K562 (cell line): ENCODE data around the gene IMP4. TPM values are rescaled to one million over a fixed set of nuclear protein-coding genes. Genes with fewer than 3 reads are reported as not detected.

Experiments
- DDX20 ChIP-seq: fragments of 450-650 bp; IDR thresholded peaks from 2 replicates; pipeline ENCODE4 v1.6.1; 2016; ENCODE audit warnings: missing genetic modification characterization, low read depth, mild to moderate bottlenecking, missing compliant biosample characterization, moderate library complexity
- EHMT2 ChIP-seq: fragments of 450-650 bp; IDR thresholded peaks from 2 replicates; pipeline ENCODE4 v1.6.1; 2018; ENCODE audit warnings: antibody characterized with exemption
- NR2C2 ChIP-seq, 2 experiments: fragments of 200-800 bp in 1 of 2; sonication (Bioruptor generic) in 1 of 2; sonication (generic) in 1 of 2; formaldehyde crosslinking in 1 of 2; IDR thresholded peaks; 2 replicates each; pipeline versions ENCODE4 v1.6.1 to v1.8.0; 2016 to 2022; ENCODE audit warnings: mild to moderate bottlenecking in 1 of 2, missing compliant biosample characterization in 1 of 2, missing genetic modification characterization in 1 of 2, missing genetic modification reagents in 1 of 2
- RNF219 ChIP-seq: fragments of 250-450 bp; sonication (Bioruptor Pico); IDR thresholded peaks from 2 replicates; pipeline ENCODE4 v1.5.0; 2022; ENCODE audit warnings: mild to moderate bottlenecking
- ZNF282 ChIP-seq: sonication (generic); formaldehyde crosslinking; IDR thresholded peaks from 2 replicates; pipeline ENCODE4 v1.8.1; 2023; ENCODE audit warnings: missing genetic modification reagents
- polyA plus RNA-seq, 8 experiments: library from polyadenylated mRNA; depleted of rRNA in 4 of 8; stranded (reverse) in 5 of 8; unstranded in 3 of 8; fragments of >200 nt; fragmentation: Nextera tagmentation in 2 of 8; fragmentation: Illumina TruSeq in 1 of 8; extraction: Ambion mirVana in 2 of 8; extraction: Trizol in 1 of 8; gene quantifications; 2 replicates each; pipeline versions ENCODE4 v1.2.1 to v1.2.3, GENCODE V29; 2011 to 2014; ENCODE audit warnings: inconsistent platforms in 1 of 8, missing spikeins in 1 of 8
- total RNA-seq, 7 experiments: library from RNA; depleted of rRNA in 6 of 7; stranded (reverse); fragments of >200 nt in 6 of 7; fragmentation: Illumina TruSeq in 2 of 7; extraction: Trizol in 2 of 7; gene quantifications; 2 replicates each; pipeline versions ENCODE4 v1.2.1 to v1.2.3, GENCODE V29; 2011 to 2021; ENCODE audit warnings: low replicate concordance in 1 of 7
- TF ChIP-seq, protein P1 (sequence below): fragments of 200-600 bp; sonication (generic); IDR thresholded peaks from one replicate; pipeline ENCODE4 v1.6.1; 2012; ENCODE audit warnings: mild to moderate bottlenecking, low read depth, low read length, inconsistent platforms
- TF ChIP-seq, protein P2 (sequence below), 2 experiments: fragments of 450-650 bp; IDR thresholded peaks; 2 replicates each; pipeline ENCODE4 v1.6.1; 2018; ENCODE audit warnings: mild to moderate bottlenecking in 2 of 2, low read depth in 1 of 2; ENCODE audit not compliant: partially characterized antibody in 2 of 2

IMP4 gene
- total and polyA plus RNA-seq, 9 of the 15 experiments (the other 6 are each of a cell fraction or from before 2014, with no cell fraction given): 35.4 to 209 (median 100.0) TPM

DNA sequence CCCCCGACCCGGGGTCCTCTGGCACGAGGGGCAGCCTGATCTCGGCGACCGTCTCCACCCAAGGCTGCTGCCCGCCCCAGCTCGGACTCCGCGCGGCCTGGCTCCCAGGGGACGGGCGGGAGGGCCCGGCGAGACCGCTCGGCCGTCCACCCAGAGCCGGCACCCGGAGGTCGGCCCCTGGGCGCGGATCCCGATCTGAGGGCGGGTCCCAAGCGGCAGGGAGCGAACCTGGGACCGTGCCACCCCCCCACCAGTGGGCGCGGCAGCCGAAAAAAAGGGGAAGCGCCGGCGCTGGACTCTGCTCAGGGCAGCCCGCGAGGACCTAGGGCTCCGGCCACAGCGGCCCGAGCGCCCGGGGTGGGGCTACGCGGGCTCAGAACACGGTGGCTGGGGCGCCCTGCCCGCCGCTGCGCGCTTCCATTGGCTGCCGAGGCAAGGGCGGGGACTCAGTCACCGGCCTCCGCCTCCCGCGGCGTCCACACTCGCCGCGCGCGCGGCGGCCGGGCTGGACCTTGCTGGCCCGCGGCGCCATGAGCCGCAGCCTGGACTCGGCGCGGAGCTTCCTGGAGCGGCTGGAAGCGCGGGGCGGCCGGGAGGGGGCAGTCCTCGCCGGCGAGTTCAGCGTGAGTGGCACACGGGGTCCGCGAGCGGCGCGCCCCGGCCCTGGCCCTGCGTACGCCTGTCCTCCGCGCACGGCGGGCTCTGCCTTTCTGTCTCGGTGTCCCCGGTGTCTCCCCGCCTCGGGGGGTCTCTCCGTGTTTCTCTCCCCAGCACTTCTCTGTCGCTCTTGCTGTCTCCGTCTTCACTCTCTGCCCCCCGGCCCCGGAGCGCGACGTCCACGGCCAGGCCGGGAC lies 13.1 kb downstream of the IMP4 start, which contains the start of gene PTPN18 (continued):
- no peak for TF ChIP-seq NR2C2 (CRISPR knock-in tag; IDR thresholded peaks at IDR 0.05)
- peak; percentile 23; the same call in 1 of the 2 replicates for TF ChIP-seq NR2C2 (tag; IDR thresholded peaks at IDR 0.05)
- no peak; the same call in 1 of the 2 replicates for TF ChIP-seq ZNF282 (CRISPR knock-in tag)
- TF ChIP-seq, protein P1, sequence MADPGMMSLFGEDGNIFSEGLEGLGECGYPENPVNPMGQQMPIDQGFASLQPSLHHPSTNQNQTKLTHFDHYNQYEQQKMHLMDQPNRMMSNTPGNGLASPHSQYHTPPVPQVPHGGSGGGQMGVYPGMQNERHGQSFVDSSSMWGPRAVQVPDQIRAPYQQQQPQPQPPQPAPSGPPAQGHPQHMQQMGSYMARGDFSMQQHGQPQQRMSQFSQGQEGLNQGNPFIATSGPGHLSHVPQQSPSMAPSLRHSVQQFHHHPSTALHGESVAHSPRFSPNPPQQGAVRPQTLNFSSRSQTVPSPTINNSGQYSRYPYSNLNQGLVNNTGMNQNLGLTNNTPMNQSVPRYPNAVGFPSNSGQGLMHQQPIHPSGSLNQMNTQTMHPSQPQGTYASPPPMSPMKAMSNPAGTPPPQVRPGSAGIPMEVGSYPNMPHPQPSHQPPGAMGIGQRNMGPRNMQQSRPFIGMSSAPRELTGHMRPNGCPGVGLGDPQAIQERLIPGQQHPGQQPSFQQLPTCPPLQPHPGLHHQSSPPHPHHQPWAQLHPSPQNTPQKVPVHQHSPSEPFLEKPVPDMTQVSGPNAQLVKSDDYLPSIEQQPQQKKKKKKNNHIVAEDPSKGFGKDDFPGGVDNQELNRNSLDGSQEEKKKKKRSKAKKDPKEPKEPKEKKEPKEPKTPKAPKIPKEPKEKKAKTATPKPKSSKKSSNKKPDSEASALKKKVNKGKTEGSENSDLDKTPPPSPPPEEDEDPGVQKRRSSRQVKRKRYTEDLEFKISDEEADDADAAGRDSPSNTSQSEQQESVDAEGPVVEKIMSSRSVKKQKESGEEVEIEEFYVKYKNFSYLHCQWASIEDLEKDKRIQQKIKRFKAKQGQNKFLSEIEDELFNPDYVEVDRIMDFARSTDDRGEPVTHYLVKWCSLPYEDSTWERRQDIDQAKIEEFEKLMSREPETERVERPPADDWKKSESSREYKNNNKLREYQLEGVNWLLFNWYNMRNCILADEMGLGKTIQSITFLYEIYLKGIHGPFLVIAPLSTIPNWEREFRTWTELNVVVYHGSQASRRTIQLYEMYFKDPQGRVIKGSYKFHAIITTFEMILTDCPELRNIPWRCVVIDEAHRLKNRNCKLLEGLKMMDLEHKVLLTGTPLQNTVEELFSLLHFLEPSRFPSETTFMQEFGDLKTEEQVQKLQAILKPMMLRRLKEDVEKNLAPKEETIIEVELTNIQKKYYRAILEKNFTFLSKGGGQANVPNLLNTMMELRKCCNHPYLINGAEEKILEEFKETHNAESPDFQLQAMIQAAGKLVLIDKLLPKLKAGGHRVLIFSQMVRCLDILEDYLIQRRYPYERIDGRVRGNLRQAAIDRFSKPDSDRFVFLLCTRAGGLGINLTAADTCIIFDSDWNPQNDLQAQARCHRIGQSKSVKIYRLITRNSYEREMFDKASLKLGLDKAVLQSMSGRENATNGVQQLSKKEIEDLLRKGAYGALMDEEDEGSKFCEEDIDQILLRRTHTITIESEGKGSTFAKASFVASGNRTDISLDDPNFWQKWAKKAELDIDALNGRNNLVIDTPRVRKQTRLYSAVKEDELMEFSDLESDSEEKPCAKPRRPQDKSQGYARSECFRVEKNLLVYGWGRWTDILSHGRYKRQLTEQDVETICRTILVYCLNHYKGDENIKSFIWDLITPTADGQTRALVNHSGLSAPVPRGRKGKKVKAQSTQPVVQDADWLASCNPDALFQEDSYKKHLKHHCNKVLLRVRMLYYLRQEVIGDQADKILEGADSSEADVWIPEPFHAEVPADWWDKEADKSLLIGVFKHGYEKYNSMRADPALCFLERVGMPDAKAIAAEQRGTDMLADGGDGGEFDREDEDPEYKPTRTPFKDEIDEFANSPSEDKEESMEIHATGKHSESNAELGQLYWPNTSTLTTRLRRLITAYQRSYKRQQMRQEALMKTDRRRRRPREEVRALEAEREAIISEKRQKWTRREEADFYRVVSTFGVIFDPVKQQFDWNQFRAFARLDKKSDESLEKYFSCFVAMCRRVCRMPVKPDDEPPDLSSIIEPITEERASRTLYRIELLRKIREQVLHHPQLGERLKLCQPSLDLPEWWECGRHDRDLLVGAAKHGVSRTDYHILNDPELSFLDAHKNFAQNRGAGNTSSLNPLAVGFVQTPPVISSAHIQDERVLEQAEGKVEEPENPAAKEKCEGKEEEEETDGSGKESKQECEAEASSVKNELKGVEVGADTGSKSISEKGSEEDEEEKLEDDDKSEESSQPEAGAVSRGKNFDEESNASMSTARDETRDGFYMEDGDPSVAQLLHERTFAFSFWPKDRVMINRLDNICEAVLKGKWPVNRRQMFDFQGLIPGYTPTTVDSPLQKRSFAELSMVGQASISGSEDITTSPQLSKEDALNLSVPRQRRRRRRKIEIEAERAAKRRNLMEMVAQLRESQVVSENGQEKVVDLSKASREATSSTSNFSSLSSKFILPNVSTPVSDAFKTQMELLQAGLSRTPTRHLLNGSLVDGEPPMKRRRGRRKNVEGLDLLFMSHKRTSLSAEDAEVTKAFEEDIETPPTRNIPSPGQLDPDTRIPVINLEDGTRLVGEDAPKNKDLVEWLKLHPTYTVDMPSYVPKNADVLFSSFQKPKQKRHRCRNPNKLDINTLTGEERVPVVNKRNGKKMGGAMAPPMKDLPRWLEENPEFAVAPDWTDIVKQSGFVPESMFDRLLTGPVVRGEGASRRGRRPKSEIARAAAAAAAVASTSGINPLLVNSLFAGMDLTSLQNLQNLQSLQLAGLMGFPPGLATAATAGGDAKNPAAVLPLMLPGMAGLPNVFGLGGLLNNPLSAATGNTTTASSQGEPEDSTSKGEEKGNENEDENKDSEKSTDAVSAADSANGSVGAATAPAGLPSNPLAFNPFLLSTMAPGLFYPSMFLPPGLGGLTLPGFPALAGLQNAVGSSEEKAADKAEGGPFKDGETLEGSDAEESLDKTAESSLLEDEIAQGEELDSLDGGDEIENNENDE: no peak
- TF ChIP-seq DDX20 (tag): no peak
- no peak for TF ChIP-seq RNF219 (CRISPR knock-in tag)
- TF ChIP-seq EHMT2: no peak
- TF ChIP-seq, protein P2, sequence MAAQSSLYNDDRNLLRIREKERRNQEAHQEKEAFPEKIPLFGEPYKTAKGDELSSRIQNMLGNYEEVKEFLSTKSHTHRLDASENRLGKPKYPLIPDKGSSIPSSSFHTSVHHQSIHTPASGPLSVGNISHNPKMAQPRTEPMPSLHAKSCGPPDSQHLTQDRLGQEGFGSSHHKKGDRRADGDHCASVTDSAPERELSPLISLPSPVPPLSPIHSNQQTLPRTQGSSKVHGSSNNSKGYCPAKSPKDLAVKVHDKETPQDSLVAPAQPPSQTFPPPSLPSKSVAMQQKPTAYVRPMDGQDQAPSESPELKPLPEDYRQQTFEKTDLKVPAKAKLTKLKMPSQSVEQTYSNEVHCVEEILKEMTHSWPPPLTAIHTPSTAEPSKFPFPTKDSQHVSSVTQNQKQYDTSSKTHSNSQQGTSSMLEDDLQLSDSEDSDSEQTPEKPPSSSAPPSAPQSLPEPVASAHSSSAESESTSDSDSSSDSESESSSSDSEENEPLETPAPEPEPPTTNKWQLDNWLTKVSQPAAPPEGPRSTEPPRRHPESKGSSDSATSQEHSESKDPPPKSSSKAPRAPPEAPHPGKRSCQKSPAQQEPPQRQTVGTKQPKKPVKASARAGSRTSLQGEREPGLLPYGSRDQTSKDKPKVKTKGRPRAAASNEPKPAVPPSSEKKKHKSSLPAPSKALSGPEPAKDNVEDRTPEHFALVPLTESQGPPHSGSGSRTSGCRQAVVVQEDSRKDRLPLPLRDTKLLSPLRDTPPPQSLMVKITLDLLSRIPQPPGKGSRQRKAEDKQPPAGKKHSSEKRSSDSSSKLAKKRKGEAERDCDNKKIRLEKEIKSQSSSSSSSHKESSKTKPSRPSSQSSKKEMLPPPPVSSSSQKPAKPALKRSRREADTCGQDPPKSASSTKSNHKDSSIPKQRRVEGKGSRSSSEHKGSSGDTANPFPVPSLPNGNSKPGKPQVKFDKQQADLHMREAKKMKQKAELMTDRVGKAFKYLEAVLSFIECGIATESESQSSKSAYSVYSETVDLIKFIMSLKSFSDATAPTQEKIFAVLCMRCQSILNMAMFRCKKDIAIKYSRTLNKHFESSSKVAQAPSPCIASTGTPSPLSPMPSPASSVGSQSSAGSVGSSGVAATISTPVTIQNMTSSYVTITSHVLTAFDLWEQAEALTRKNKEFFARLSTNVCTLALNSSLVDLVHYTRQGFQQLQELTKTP (IDR thresholded peaks at IDR 0.05; ENCODE audit: low read depth in 1 of 2, partially characterized antibody in 2 of 2): no peak
